Thymus (tissue), 11 donors: ENCODE results near the gene NCKIPSD. TPM values are rescaled to one million over a fixed set of nuclear protein-coding genes. Genes with fewer than 3 reads are reported as not detected.

ENCODE experiments used
- DNase-seq, 9 donors: peaks; one replicate each; pipeline ENCODE4 v3.0.0-alpha.2; 2013; ENCODE audit warnings: low spot score in 9 of 9, low read depth in 6 of 9, missing footprints in 1 of 9
- H3K27ac ChIP-seq, 2 donors: one replicate each; pipeline ENCODE4 v1.5.1; 2013; ENCODE audit warnings: control low read depth in 1 of 2, low read depth in 1 of 2, low read length in 1 of 2, mild to moderate bottlenecking in 1 of 2, moderate library complexity in 1 of 2
- H3K27me3 ChIP-seq, 2 donors: one replicate each; pipeline ENCODE4 v1.5.1; 2013; ENCODE audit warnings: low read length in 1 of 2; ENCODE audit not compliant: control insufficient read depth in 2 of 2, insufficient read depth in 1 of 2
- H3K36me3 ChIP-seq, 2 donors: one replicate each; pipeline ENCODE4 v1.5.1; 2013; ENCODE audit warnings: low read length in 1 of 2, mild to moderate bottlenecking in 1 of 2, moderate library complexity in 1 of 2; ENCODE audit not compliant: control insufficient read depth in 2 of 2, insufficient read depth in 2 of 2
- H3K4me1 ChIP-seq, 2 donors: one replicate each; pipeline ENCODE4 v1.5.1; 2013; ENCODE audit warnings: low read length in 2 of 2; ENCODE audit not compliant: control insufficient read depth in 2 of 2, insufficient read depth in 2 of 2
- H3K4me3 ChIP-seq, 2 donors: one replicate each; pipeline ENCODE4 v1.5.1; 2013; ENCODE audit warnings: low read length in 2 of 2, control low read depth in 1 of 2, mild to moderate bottlenecking in 1 of 2
- H3K9me3 ChIP-seq, 2 donors: one replicate each; pipeline ENCODE4 v1.5.1; 2013; ENCODE audit warnings: low read length in 1 of 2, mild to moderate bottlenecking in 1 of 2; ENCODE audit not compliant: control insufficient read depth in 2 of 2, insufficient read depth in 1 of 2
- WGBS: extraction: QIAGEN DNeasy Blood & Tissue Kit; methylation state at CpG from one replicate; pipeline ENCODE4 v1.1.7; 2013; 5-methylcytosine and 5-hydroxymethylcytosine counted together
- polyA plus RNA-seq: library from polyadenylated mRNA; stranded (reverse); fragments of 200-250 nt; gene quantifications from one replicate; pipeline ENCODE4 v1.2.3, GENCODE V29; 2013
- total RNA-seq: library from RNA; stranded (reverse); fragments of 120-200 nt; gene quantifications from one replicate; pipeline ENCODE4 v1.2.4, GENCODE V29; 2013
- donor health status: healthy.

Gene NCKIPSD
- total and polyA plus RNA-seq, 2 donors = 7.0 to 8.8 TPM

DNA sequence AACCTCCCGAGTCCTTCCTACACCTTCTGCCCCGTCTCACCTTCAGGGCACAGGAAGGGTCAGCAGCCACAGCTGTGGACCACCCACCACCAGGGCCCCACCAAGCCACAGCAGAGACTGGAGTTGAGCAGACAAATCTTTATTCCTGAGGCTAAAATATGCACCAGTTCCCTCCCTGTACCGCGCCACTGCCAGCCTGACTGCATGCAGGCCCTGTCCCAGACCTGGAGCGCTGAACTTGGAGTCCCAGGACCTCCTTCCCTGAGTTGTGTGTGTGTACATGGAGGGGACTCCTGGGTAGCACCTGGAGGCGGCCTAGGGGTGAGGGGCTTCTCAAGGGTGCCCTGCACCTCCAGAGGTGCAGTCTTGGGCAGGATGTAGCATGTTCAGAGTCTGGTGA is 60.1 kb downstream of the NCKIPSD start:
- no peak overlapping the region for H3K27ac ChIP-seq
- H3K9me3 ChIP-seq = no peaks in the 10 kb centered on the region
- 97% methylated on average over 6 of the region's 6 CpGs for WGBS
- no peak overlapping the region for H3K4me3 ChIP-seq
- no peaks in the 10 kb centered on the region for H3K27me3 ChIP-seq
- DNase-seq = no peak
- H3K4me1 ChIP-seq = peaks cover 6 to 13% of the 10 kb centered on the region in 2 donors
- peaks cover 12 to 32% of the 10 kb centered on the region in 2 donors for H3K36me3 ChIP-seq

DNA sequence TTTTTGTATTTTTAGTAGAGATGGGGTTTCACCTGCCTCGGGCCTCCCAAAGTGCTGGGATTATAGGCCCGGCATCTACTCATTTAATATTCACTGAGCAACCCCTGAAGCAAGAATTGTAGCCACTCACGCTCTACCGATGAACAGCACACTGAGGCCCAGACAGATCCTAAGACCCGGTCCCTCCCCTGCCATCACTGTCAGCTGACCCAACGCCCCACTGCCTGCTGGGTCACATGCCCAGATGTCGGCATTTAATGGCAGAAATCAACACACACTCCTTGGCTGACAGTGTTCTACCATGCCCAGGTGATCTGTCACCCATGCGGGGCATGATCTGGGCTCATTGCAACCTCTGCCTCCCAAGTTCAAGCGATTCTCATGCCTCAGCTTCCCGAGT is 60.9 kb downstream of the NCKIPSD start:
- H3K4me3 ChIP-seq = no peak overlapping the region
- H3K9me3 ChIP-seq = no peaks in the 10 kb centered on the region
- H3K36me3 ChIP-seq = peaks cover 12 to 25% of the 10 kb centered on the region in 2 donors
- whole genome bisulfite sequencing = 97% methylated on average over 10 of the region's 10 CpGs
- peaks cover 6 to 13% of the 10 kb centered on the region in 2 donors for H3K4me1 ChIP-seq
- no peak for DNase-seq
- no peaks in the 10 kb centered on the region for H3K27me3 ChIP-seq
- H3K27ac ChIP-seq = no peak overlapping the region

DNA sequence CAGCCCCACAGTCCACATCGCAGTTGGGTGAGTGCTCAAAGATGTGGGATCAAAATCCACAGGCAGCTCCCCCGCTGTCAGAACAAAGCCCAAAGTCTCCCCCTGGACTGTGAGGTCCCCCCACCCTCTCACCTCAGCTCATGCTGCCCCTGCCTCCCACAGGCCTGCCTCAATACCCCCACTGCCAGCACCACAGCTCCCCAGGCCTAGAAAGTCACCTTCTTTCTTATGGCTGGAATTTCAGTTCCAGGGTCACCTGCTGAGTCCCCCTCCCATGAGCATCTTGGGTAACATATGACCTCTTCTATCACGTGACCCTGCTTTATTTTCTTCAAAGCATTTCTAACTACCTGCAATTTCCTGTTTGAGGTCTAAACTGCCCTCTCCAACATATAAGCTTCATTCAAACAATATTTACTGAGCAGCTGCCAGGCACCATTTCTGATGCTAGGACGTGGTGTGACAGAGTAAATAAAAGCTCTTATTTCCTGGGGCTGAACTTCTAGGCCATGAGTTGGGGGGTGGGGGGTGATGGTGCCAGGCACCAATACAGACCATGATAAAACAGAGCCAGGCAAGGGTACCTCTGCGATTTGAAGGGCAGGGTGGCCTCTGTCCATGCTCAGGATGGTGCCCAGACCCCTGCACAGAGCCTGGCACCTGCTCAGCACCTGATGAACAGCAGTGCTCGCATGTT is 61.7 kb downstream of the NCKIPSD start:
- Histone ChIP-seq H3K27ac (peak overlapping the region in 1 of 2 donors; percentile 60), H3K4me1 (peaks cover 6 to 13% of the 10 kb centered on the region in 2 donors), H3K36me3 (peaks cover 12 to 24% of the 10 kb centered on the region in 2 donors), H3K4me3 (no peak overlapping the region), H3K9me3 (no peaks in the 10 kb centered on the region), H3K27me3 (no peaks in the 10 kb centered on the region)
- DNase-seq = peak in 1 of 9 donors; percentile 44
- 71% methylated on average over 6 of the region's 6 CpGs for WGBS

Other genes starting within 250 kb of the NCKIPSD start
- gene CCDC51, start 245.8 kb downstream of the NCKIPSD start, total RNA-seq = 17.8 TPM
- gene CCDC51, start 245.8 kb downstream of the NCKIPSD start, polyA plus RNA-seq = 14.1 TPM
- gene TMA7, start 245.7 kb downstream of the NCKIPSD start, total RNA-seq = 660 TPM
- 735 TPM for gene TMA7, start 245.7 kb downstream of the NCKIPSD start, polyA plus RNA-seq
- gene ATRIP, start 239.2 kb downstream of the NCKIPSD start, total RNA-seq = 6.2 TPM
- gene ATRIP, start 239.2 kb downstream of the NCKIPSD start, polyA plus RNA-seq = 8.4 TPM
- 115 TPM for gene SHISA5, start 181.7 kb downstream of the NCKIPSD start, total RNA-seq
- 104 TPM for gene SHISA5, start 181.7 kb downstream of the NCKIPSD start, polyA plus RNA-seq
- gene PFKFB4, start 129.1 kb downstream of the NCKIPSD start, total RNA-seq = 6.1 TPM
- 3.5 TPM for gene PFKFB4, start 129.1 kb downstream of the NCKIPSD start, polyA plus RNA-seq
- 0.09 TPM for gene UCN2, start 122.1 kb downstream of the NCKIPSD start, total RNA-seq
- 4.7 TPM for gene UCN2, start 122.1 kb downstream of the NCKIPSD start, polyA plus RNA-seq
- gene COL7A1, start 90.6 kb downstream of the NCKIPSD start, total RNA-seq = 4.4 TPM
- gene COL7A1, start 90.6 kb downstream of the NCKIPSD start, polyA plus RNA-seq = 273 TPM
- 159 TPM for gene UQCRC1, start 76.3 kb downstream of the NCKIPSD start, total RNA-seq
- gene UQCRC1, start 76.3 kb downstream of the NCKIPSD start, polyA plus RNA-seq = 108 TPM
- gene TMEM89, start 64.1 kb downstream of the NCKIPSD start, total RNA-seq = not detected
- gene TMEM89, start 64.1 kb downstream of the NCKIPSD start, polyA plus RNA-seq = 0.23 TPM
- gene SLC26A6, start 50.5 kb downstream of the NCKIPSD start, total RNA-seq = 8.9 TPM
- 24.7 TPM for gene SLC26A6, start 50.5 kb downstream of the NCKIPSD start, polyA plus RNA-seq
- gene CELSR3, start 23.0 kb downstream of the NCKIPSD start, total RNA-seq = 0.38 TPM
- gene CELSR3, start 23.0 kb downstream of the NCKIPSD start, polyA plus RNA-seq = 1.4 TPM
- gene IP6K2, start 31.3 kb upstream of the NCKIPSD start, total RNA-seq = 98.4 TPM
- gene IP6K2, start 31.3 kb upstream of the NCKIPSD start, polyA plus RNA-seq = 134 TPM
- 8.0 TPM for gene PRKAR2A, start 162.0 kb upstream of the NCKIPSD start, total RNA-seq
- 7.5 TPM for gene PRKAR2A, start 162.0 kb upstream of the NCKIPSD start, polyA plus RNA-seq
- 26.3 TPM for gene SLC25A20, start 213.0 kb upstream of the NCKIPSD start, total RNA-seq
- 32.3 TPM for gene SLC25A20, start 213.0 kb upstream of the NCKIPSD start, polyA plus RNA-seq
- 51.4 TPM for gene ARIH2, start 232.9 kb upstream of the NCKIPSD start, total RNA-seq
- gene ARIH2, start 232.9 kb upstream of the NCKIPSD start, polyA plus RNA-seq = 57.8 TPM